HEK293T (cell line): ENCODE results near the gene PDE3B.
"Not testable (repeated sequence)": the region's sequence is repeated elsewhere in the genome, so short reads cannot be mapped to it uniquely, and the experiment has no call there.

ENCODE experiments used
- CTCF ChIA-PET: fragments of 350-600 bp; formaldehyde crosslinking; extraction: SDS; loops from one replicate; lab custom pipeline; 2021; ENCODE audit warnings: antibody characterized with exemption, inconsistent platforms; lab: Yijun Ruan, JAX
- POLR2A ChIA-PET: fragments of 350-600 bp; formaldehyde crosslinking; extraction: SDS; loops from one replicate; lab custom pipeline; 2020; ENCODE audit warnings: antibody characterized with exemption, inconsistent platforms; lab: Yijun Ruan, JAX
- DNase-seq: peaks from one replicate; pipeline ENCODE4 v3.0.0; 2012; ENCODE audit warnings: mixed read lengths; ENCODE audit errors: extremely low spot score
- ARNT ChIP-seq: fragments of 450-650 bp; IDR thresholded peaks from 2 replicates; pipeline ENCODE4 v1.6.1; 2017; ENCODE audit warnings: mild to moderate bottlenecking
- BHLHE40 ChIP-seq: fragments of 450-650 bp; IDR thresholded peaks from 2 replicates; pipeline ENCODE4 v1.6.1; 2016; ENCODE audit warnings: mild to moderate bottlenecking, moderate library complexity, borderline replicate concordance
- CTBP1 ChIP-seq: fragments of 450-650 bp; IDR thresholded peaks from 2 replicates; pipeline ENCODE4 v1.6.1; 2016; ENCODE audit warnings: borderline replicate concordance
- ELF4 ChIP-seq: fragments of 450-650 bp; IDR thresholded peaks from 2 replicates; pipeline ENCODE4 v1.6.1; 2017; ENCODE audit warnings: antibody characterized with exemption
- FOXA1 ChIP-seq: fragments of 450-650 bp; IDR thresholded peaks from 2 replicates; pipeline ENCODE4 v1.6.1; 2016; ENCODE audit warnings: mild to moderate bottlenecking
- FOXK2 ChIP-seq: fragments of 450-650 bp; IDR thresholded peaks from 2 replicates; pipeline ENCODE4 v1.6.1; 2016; ENCODE audit warnings: mild to moderate bottlenecking
- FOXM1 ChIP-seq: fragments of 450-650 bp; IDR thresholded peaks from 2 replicates; pipeline ENCODE4 v1.6.1; 2017; ENCODE audit warnings: mild to moderate bottlenecking, borderline replicate concordance
- HDGF ChIP-seq: fragments of 450-650 bp; IDR thresholded peaks from 2 replicates; pipeline ENCODE4 v1.6.1; 2017; ENCODE audit warnings: antibody characterized with exemption, borderline replicate concordance
- L3MBTL2 ChIP-seq: fragments of 450-650 bp; conservative IDR thresholded peaks from 2 replicates; pipeline ENCODE4 v1.6.1; 2016; ENCODE audit warnings: mild to moderate bottlenecking
- LEF1 ChIP-seq: fragments of 450-650 bp; IDR thresholded peaks from 2 replicates; pipeline ENCODE4 v1.6.1; 2017; ENCODE audit warnings: mild to moderate bottlenecking, borderline replicate concordance
- NFRKB ChIP-seq: fragments of 450-650 bp; IDR thresholded peaks from 2 replicates; pipeline ENCODE4 v1.6.1; 2016; ENCODE audit warnings: mild to moderate bottlenecking, moderate library complexity
- PKNOX1 ChIP-seq: fragments of 450-650 bp; IDR thresholded peaks from 2 replicates; pipeline ENCODE4 v1.6.1; 2016
- SP1 ChIP-seq: fragments of 450-650 bp; IDR thresholded peaks from 2 replicates; pipeline ENCODE4 v1.6.1; 2017
- SUZ12 ChIP-seq: fragments of 450-650 bp; IDR thresholded peaks from 2 replicates; pipeline ENCODE4 v1.6.1; 2016; ENCODE audit warnings: mild to moderate bottlenecking
- TARDBP ChIP-seq: fragments of 450-650 bp; IDR thresholded peaks from 2 replicates; pipeline ENCODE4 v1.6.1; 2016
- ZNF384 ChIP-seq: fragments of 450-650 bp; IDR thresholded peaks from 2 replicates; pipeline ENCODE4 v1.6.1; 2016

Gene PDE3B

GRCh38 chr11:14857621-14858020, 214.0 kb downstream of the PDE3B start:
- TF ChIP-seq FOXK2 (no peak), FOXA1 (no peak), CTBP1 (no peak), HDGF (no peak), L3MBTL2 (no peak), NFRKB (no peak), PKNOX1 (no peak), SP1 (no peak), ELF4 (no peak), ZNF384 (no peak), ARNT (no peak), LEF1 (no peak), SUZ12 (no peak), TARDBP (no peak), FOXM1 (no peak), BHLHE40 (no peak)
- POLR2A ChIA-PET: no interaction called here
- CTCF ChIA-PET: interaction anchor here (0.7 to 0.8 kb wide), 2 partner anchors 51 to 318 kb away, joined by 3 read pairs; no protein-coding TSS in a partner anchor
- DNase-seq: no peak

- TF ChIP-seq BHLHE40 (no peak), L3MBTL2 (no peak), LEF1 (no peak), PKNOX1 (no peak), ELF4 (no peak), CTBP1 (no peak), TARDBP (no peak), FOXM1 (no peak), ZNF384 (no peak), SP1 (no peak), FOXA1 (no peak)
- CTCF ChIA-PET: no interaction called here
- no peak for DNase-seq
- POLR2A ChIA-PET: no interaction called here
These were observed 214.8 kb downstream of the PDE3B start for GRCh38 chr11:14858404-14858803.

- no peak for DNase-seq
- no peak for TF ChIP-seq HDGF
- TF ChIP-seq FOXK2: no peak
- no peak for TF ChIP-seq TARDBP
- TF ChIP-seq SUZ12: no peak
- CTCF ChIA-PET: no interaction called here
- POLR2A ChIA-PET: no interaction called here
These were observed 216.9 kb downstream of the PDE3B start for GRCh38 chr11:14860511-14860910.

- no peak for DNase-seq
- TF ChIP-seq ZNF384: no peak
- no peak for TF ChIP-seq HDGF
- TF ChIP-seq FOXA1: no peak
- no peak for TF ChIP-seq LEF1
- no peak for TF ChIP-seq SP1
- TF ChIP-seq CTBP1: no peak
- TF ChIP-seq ARNT: no peak
- no peak for TF ChIP-seq BHLHE40
- no peak for TF ChIP-seq FOXK2
- TF ChIP-seq TARDBP: no peak
- no peak for TF ChIP-seq NFRKB
- no peak for TF ChIP-seq ELF4
- TF ChIP-seq FOXM1: no peak
- no peak for TF ChIP-seq L3MBTL2
- no peak for TF ChIP-seq SUZ12
- TF ChIP-seq PKNOX1: no peak
- POLR2A ChIA-PET: no interaction called here
- CTCF ChIA-PET: no interaction called here
These were observed 218.1 kb downstream of the PDE3B start for GRCh38 chr11:14861680-14862079.

GRCh38 chr11:14863775-14864174, 220.2 kb downstream of the PDE3B start:
- CTCF ChIA-PET, DNase-seq, POLR2A ChIA-PET: not testable (repeated sequence)

- no peak for DNase-seq
- POLR2A ChIA-PET: interaction anchor here (2.2 kb wide), 1 partner anchor 20 kb away, joined by 5 read pairs; the partner anchor contains the start of gene CYP2R1
- CTCF ChIA-PET: no interaction called here
- no peak for TF ChIP-seq L3MBTL2
- no peak for TF ChIP-seq SP1
- TF ChIP-seq FOXM1: no peak
- TF ChIP-seq PKNOX1: no peak
- no peak for TF ChIP-seq ZNF384
- no peak for TF ChIP-seq HDGF
- TF ChIP-seq NFRKB: no peak
- no peak for TF ChIP-seq SUZ12
- no peak for TF ChIP-seq ELF4
- TF ChIP-seq LEF1: no peak
- TF ChIP-seq ARNT: no peak
- no peak for TF ChIP-seq TARDBP
- no peak for TF ChIP-seq BHLHE40
- no peak for TF ChIP-seq CTBP1
- no peak for TF ChIP-seq FOXA1
These were observed 228.4 kb downstream of the PDE3B start for GRCh38 chr11:14872032-14872431.
